Midbrain (tissue), 1 donor: ENCODE measurements around the gene BCL2L12.
"Not testable (repeated sequence)": the region's sequence is repeated elsewhere in the genome, so short reads cannot be mapped to it uniquely, and the experiment has no call there.

Source experiments
- DNase-seq: peaks from one replicate; lab custom pipeline; 2025; lab: John Stamatoyannopoulos, UW

BCL2L12 gene

GRCh38 chr19:49712397-49712859, 46.7 kb downstream of the BCL2L12 start:
- no peak for DNase-seq

GRCh38 chr19:49713236-49713845, 47.6 kb downstream of the BCL2L12 start:
- DNase-seq: no peak

- DNase-seq: no peak
Measured at GRCh38 chr19:49716154-49716553, 50.4 kb downstream of the BCL2L12 start.

GRCh38 chr19:49718511-49718910, 52.8 kb downstream of the BCL2L12 start:
- no peak for DNase-seq

GRCh38 chr19:49718991-49719390, 53.3 kb downstream of the BCL2L12 start:
- no peak for DNase-seq

- not testable (repeated sequence) for DNase-seq
Measured at GRCh38 chr19:49719420-49719819, 53.7 kb downstream of the BCL2L12 start.
